Fibroblast of skin of back (primary cell): Measurements from ENCODE around the gene LYZL4.
A peak's percentile ranks its signal among the peaks of the same experiment; 100 is the strongest.

Experiments used
- DNase-seq: peaks from one replicate; pipeline ENCODE4 v3.0.0-alpha.2; 2013

Gene LYZL4

DNA sequence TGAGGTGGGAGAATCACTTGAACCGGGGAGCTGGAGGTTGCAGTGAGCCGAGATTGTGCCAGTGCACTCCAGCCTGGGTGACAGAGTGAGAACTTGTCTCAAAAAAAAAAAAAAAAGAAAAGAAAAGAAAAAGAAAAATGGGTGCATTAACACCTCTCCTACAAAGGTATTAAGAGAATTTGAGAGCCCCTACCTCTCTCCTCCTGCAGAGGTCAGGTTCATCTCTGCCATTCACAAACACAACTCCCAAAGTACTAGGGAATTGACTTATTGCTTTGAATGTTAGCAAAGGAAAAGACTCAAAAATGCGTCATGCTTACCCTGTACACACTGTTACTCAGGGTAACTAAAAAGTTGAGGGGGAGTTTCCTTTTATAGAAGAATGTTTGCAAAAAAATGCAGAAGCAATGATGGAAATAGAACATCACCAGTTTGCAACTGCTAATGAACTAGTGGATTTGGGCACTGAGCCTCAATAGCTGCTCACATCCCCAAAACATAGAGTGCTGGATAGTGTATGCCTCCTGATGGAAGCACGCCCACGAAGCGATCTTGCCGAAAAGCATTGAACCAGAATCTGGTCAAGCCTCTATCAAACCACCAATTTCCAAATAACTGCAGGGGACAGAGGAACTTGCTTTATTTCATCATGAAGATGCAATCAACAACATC, 15.5 kb upstream of the LYZL4 start:
- DNase-seq, result no peak

DNA sequence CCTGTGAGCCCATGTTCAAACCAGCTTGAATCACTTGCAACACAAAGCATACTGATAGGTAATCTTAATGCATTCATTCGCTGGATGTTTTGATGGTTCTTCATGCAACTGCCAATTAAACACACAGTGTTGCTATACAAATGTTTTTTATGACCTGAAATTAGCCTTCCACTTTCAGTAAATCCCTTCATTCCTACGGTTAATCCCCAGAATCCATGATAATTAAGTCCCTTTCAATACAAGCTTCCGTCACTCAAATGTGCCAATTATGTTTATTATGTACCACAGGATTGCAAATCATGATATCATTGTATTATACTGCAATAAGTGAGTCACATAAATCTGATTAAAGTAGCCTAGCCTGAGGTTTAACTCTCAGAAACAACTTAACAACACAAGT, 14.5 kb upstream of the LYZL4 start:
- no peak for DNase-seq

GRCh38 chr3:42421818-42422796, 11.7 kb upstream of the LYZL4 start:
- no peak for DNase-seq

DNA sequence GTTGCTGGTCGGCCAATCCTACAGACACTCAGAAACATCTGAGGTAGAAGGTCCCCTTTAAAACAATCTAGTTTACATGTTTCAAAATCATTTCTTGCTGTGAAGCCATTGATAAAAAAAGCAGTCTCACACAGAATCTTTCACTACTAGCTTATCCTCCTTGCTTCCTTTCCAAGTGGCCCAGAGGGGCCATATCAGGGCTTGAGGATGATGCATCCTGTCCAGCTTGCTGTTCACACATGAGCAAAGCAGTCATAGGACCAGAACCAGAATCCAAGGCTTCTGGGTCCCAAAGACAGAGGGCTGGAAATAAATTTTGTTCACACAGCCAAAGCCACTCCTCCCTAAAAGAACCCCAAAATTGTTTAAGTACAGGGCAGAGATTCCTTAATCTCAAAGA, 9.2 kb upstream of the LYZL4 start:
- DNase-seq, result no peak

DNA sequence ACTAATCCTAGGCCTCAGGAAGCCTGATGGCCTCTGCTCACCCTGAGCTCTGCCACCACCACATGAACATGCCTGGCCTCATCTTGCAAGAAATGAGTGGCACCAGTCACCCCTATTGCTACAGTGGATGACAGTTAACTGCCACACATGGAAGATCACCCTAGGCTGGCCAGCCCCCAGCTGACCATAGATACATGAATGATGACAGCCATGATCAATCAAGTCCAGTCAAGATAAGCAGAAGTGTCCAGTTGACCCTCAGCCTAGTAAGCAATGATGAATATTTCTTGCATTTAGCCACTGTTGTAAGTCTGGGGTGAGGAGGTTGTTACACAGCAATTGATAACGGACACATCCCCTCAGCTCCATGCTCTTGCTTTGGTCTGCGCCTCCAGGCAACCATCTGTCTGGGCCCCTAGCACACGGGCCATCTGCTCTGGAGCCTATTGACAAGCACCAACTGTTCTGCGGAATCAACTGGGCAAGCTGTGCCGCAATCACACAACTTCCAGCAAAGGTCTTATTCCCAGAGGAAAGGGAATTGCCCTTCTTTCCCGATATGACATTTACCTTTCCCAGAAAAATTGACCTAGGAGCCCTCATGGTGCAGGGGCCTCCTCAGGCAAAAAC, 2.2 kb upstream of the LYZL4 start:
- DNase-seq, result no peak

- DNase-seq, result no peak
Measured at GRCh38 chr3:42411429-42411828, 1.0 kb upstream of the LYZL4 start.

- DNase-seq, result no peak
Measured at GRCh38 chr3:42408156-42408555, 2.3 kb downstream of the LYZL4 start.

- no peak for DNase-seq
Measured at GRCh38 chr3:42406727-42407450, 3.5 kb downstream of the LYZL4 start.

DNA sequence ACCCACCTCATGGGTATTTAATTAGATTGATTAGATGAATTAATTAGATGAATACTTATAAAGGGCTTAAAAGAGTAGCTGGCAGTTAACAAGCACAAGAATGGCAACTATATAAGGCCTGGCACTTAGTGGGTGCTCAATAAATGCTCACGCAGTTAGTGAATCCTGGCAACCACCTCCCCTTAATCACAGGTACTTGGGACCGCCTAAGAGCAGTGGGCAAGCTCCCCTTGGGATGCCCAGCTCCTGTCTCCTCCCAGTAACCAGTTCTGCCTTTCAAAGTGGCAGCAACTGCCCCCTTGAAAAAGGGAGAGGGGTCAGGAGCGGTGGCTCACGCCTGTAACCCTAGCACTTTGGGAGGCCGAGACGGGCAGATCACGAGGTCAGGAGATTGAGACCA, 4.6 kb downstream of the LYZL4 start:
- DNase-seq, result no peak

- no peak for DNase-seq
Measured at GRCh38 chr3:42403737-42404136, 6.7 kb downstream of the LYZL4 start.

DNA sequence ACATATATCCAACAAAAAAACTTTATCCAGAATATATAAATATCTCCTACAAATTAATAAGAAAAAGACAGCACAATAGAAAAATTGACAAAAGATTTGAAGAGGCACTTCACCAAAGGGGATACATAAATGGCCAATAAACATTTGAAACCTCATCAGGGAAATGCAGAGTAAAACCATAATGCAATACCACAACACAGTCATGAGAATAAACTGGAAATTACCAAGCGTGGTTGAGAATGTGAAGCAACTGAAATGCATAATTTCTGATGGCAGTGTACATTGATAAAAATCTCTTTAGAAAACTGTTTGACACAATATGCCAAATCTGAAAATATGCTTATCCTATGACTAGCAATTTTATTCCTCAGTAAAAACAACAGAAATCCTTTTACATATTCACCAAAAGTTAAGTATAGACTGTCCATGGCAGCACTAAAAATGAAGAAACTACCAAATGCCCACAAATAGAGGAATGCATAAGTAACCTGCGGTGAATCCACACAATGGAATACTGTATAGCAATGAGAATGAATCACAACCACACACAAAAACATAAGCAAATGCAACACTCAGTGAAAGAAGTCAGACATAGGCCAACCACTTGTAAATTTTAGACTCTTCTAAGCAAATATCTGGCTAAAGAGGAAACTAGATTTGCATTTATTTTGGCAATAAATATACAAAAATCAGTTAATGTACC, 7.9 kb downstream of the LYZL4 start:
- DNase-seq, result no peak

DNA sequence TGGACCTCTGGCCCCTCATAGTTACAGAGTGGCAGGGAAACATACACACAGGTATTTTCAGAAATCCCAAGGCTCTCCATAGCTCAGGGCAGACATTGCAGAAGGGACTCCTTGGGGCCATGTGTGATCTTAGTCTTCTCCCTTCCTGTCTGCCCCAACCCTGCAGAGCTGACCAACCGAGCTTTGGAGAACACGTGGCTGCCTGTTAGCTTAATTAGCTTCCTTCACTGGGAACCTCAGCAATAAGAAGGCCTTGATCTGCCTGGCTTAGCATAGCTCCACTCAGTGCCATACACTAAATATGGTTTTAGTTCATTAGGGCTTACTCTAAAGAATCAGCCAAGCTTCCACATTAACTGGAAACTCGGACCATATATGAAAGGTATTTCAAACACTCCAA, 12.3 kb downstream of the LYZL4 start:
- no peak for DNase-seq

DNA sequence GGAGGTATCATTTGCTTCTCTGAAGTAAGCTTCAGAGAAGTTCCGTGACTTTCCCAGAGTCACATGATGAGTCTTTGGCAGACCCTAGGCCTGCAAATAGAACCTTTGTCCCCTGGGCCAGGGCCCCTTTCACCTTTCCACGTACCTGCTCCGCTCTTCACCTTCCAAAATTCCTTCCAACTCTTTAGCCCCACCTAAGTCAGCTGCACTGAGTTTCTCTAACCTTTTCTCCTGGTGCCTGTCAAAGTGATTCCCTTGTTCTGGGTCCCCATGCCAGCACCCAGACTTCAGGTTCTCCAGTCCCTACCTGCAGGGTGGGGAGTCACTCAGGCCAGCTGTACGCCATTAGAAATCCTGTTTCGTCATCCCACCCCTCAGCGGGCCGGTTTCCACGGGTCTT, 12.8 kb downstream of the LYZL4 start:
- DNase-seq, result no peak

GRCh38 chr3:42394579-42395288, 15.7 kb downstream of the LYZL4 start:
- DNase-seq, result no peak

DNA sequence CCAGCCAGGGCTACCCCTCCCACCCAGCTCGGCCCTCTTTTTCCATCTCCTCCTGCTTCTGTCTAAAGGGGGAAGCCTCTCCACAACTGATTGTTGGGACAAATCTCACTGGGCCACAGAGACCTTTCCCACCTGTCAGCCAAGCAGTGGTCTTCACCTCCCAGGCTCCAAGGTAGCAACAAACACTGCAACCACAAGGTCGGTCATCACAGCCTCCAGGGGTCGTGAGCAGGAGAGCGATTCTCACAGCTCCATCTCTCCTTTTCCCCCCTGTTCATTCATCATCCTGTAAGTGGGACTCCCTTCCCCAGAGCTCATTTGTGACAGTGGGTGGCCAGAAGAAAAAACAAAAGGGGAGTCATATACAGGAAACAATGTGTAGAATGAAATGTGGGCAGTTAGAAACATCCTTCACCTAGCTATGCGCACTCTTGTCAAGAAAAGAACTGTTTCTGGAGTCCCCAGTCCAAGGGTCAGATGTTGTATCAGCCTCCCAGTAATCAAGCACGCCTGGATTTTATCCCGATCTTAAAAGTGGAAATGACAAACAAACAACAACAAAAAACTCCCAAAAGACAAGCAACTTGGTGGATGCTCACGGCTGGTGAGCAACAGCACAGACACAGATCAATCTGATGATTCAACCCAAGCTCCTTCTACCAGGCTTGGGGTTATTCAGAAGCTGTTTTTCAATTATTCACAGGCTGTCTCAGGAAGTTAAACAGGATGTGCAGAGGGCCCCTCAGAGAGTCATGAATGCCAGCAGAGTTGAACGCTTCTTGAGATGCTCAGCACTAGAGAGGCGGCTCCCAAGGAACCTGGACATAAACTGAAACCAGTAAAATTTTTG, 22.4 kb downstream of the LYZL4 start:
- DNase-seq, result peak; percentile 19

- no peak for DNase-seq
Measured at GRCh38 chr3:42381551-42382082, 28.8 kb downstream of the LYZL4 start.

DNA sequence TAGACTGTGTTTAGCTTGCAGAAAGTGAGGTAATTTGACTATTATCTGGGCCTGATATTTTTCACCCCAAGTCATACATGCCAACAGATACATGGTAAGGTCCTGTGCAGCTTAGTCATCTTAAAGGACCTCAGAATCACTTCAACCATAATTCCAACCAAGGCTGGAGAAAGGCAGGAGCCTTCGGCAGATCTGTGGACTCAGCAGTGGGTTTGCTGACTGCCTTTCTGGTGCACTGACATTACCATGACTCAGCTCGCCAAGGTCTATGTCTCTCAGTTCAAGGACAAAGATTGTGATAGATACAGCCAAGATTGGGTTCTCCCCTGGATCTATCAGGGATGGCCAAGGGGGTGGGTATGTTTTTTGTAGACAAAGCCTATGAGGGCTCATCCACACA, 32.7 kb downstream of the LYZL4 start:
- DNase-seq, result peak; percentile 7

DNA sequence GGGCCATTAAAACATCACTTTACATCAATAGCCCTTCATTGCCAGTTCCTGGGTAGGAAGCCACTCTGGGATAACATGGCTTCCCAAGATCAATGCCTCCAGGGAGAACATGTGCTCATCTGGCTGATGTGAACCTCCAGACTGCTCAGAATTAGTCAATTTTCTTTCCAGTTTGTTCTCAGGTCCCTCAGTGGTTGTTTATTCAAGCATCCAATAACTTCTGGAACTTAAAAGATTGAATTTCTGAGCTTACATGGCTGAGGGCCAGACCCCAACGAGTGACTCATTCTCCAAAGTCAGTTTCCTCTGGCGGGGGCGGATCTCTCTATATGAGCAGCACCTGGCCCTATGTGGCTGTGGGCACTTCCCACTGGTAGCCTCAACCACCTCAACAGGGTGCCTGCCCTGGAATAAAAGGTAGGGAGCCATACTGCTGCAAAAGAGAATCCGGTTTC, 34.0 kb downstream of the LYZL4 start:
- DNase-seq, result peak; percentile 69

DNA sequence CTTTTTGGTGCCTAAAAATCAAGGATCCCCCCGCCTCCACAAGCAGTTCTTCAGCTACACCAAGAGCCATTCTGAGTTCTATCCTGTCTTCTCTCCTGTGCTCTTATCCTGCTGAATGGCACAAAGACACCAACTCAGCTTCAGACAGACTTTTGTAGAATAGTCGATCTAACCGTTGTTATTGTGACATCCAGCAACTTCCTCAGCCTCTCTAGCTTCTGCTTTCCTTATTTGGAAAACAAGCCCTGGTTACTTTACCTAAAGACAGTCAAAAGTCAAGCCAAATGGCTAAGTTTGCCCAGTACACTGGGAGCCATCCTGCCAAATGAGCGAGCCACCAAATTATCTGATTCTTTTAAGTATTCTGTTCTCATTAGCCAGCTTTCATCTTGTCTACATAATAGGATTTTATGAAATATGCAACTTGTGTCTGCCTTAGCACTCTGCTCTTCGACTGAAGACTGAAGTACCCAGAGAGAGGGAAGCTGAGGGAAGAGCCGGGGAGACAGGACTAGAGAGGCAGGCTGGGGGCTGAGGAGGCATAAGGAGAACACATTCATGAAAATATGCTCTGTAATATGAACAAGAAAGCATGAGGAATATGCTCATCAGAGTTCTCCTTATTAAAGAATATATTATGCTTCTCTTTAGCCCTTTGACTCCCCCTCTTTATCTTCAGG, 35.1 kb downstream of the LYZL4 start:
- DNase-seq, result no peak

DNA sequence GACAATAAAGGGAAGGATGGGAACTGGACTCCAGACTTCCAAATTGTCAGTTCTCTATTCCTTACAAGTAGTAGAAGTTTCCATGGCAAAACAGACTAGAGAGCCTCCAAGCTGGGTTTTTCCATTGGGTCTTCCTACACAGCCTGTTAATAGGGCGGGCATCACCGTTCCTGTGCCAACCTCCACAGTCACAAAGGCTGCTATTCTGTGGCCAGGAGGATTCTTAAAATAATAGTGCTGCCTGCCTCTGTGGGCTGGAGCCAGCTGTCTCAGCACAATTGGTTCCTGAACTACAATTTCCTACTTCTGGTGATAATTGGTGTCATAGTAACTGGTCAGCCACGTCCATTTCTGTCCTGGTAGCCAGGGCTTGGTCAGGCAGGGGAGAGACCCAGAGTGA, 38.6 kb downstream of the LYZL4 start:
- no peak for DNase-seq
